GM10266 (cell line): Measurements from ENCODE around the gene CACNA2D3.

Source experiments
- DNase-seq: peaks from one replicate; pipeline ENCODE4 v3.0.0; 2012; ENCODE audit errors: extremely low spot score
- TF ChIP-seq, protein P1 (sequence below): IDR thresholded peaks from 2 replicates; pipeline ENCODE4 v1.5.1; 2012; ENCODE audit warnings: mild to moderate bottlenecking, low read depth; ENCODE audit not compliant: control insufficient read depth, insufficient read depth; ENCODE audit errors: missing control alignments

Gene CACNA2D3

DNA sequence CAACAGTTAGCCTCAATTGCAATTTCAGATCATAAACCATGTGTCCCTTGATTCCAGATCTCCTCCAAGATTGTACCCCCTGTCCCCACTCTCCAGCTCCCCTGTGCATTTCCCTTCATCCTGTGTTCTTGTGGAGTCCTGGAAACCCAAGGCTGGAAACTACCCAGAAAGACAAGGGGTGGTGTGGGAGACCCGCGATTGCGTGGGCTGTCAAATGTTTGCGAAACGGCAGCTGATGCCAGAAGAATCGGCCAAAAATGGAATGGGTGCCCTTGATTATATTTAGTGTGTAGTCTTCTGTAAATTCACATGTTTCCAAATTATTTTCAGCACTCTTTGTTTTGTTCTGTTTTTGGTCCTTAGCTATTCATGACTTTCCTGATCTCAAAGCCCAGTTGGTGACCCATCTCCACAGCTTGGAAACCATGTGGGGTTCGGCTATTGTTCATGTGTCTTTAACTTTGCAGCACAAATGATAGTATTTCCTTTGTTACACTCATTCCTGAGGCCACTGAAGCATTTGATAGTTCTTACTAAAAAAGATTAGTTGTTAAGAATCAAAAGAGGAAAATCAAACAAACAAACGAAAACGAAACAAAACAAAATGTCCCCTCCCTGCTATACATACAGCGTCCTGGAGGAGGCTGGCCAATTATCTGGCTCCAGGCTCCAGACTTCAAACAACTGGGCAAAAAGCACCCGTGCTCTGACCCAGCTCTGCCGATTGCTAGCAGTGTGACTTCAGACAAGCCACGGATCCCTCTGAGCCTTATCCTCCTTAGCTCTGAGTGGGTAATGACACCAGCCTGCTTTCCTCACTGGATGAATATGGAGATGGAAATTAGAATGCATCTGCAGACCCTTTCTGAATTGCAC, 120.9 kb downstream of the CACNA2D3 start:
- TF ChIP-seq, protein P1, sequence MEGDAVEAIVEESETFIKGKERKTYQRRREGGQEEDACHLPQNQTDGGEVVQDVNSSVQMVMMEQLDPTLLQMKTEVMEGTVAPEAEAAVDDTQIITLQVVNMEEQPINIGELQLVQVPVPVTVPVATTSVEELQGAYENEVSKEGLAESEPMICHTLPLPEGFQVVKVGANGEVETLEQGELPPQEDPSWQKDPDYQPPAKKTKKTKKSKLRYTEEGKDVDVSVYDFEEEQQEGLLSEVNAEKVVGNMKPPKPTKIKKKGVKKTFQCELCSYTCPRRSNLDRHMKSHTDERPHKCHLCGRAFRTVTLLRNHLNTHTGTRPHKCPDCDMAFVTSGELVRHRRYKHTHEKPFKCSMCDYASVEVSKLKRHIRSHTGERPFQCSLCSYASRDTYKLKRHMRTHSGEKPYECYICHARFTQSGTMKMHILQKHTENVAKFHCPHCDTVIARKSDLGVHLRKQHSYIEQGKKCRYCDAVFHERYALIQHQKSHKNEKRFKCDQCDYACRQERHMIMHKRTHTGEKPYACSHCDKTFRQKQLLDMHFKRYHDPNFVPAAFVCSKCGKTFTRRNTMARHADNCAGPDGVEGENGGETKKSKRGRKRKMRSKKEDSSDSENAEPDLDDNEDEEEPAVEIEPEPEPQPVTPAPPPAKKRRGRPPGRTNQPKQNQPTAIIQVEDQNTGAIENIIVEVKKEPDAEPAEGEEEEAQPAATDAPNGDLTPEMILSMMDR = no peak
- DNase-seq = no peak

DNA sequence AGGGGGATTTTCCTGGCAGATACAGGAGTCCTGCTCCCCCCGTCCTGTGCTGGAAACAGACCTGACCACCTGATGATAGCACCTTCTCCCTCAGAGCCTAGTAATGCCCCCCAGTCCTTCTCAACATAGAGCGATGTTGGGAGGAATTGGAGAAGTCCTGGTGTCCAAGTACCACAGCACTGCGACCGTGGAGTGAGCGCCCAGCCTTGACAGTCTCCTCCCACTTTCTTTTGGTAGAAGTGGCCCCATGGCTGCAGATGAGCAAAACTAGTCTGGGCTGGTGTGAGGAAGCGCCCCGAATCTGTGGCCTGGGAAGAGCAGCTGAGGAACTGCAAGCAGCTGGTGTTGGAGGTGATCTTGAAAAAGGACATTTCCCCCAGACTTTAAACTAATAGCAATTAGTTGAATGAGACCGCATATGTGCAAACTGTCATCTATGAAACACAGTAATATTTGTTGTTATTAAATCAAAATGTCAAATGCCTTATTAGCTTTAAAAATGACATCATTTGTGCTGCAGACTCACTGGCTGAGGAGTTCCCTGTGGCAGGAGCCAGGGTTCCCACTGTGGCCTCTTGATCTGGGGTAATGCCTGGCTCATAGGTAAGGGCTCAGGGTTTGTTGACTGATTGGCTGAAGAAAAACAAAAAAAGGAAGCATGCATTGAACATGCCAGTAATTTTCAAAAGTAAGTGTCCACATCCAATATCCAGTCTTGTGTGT, 121.8 kb downstream of the CACNA2D3 start:
- DNase-seq = no peak
- TF ChIP-seq, protein P1 = no peak

DNA sequence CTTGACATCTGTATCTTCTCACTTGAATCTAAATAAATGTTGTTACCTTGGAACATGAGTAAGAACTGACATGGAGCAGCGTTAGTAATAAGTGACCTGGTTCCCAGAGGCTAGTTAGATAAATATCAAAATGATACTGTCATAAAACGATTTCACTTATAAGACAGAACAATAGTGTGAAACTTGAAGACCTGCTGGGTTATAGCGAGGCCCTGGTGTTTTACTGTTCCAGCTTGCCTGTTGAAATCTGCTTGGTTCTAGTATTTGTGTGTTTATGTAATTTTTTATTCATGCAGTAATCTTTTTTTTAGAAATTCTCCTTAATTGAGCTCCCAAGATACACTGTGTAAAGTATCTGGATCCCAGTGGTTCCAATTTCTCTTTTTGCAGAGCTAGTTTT, 129.4 kb downstream of the CACNA2D3 start:
- TF ChIP-seq, protein P1 = no peak
- no peak for DNase-seq

DNA sequence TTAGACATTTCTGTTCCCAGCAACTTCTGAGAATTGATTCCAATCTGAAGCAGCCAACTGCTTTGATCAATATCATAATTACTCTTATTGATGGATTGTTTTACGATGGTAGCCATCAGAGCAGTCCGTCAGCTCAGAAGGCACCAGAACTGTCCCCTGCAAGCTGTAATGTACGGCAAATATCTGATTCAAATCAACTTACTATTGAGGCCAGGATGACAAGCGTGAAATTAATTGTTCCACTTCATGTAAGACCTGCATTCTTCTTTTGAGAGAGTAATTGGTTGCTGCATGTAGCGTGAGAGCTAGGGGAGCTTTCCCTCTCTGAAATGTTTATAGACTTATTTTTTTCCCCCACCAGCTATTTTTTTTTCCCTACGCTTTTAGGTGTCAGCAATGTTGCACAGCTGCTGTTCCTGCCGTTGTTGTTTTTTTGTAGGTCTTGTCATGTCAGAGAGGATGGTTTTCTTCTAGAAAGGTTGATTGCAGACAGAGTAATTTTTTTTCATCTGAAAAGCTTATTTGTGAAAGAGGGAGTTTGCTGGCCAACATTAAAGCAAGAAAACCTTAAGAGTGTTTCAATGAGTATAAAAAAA, 134.9 kb downstream of the CACNA2D3 start:
- DNase-seq = no peak
- TF ChIP-seq, protein P1 = no peak

DNA sequence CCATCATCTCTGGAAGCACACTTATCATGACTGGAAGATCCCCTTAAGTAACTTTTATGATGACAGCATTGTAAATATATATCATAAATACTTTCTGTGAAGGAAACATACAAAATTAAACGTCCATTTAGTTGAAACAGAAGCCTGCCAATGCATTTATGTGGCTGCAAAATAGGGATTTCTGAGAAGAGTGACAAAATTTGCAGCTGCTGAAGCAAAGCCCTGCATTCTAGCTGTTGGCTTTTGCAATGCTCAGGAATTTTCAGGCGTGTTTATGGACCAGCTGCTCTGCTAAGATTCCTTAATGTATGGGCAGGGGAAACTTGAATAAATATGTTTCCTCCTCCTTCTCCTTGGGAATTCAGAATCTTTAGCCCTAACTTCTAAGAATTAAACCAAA, 137.3 kb downstream of the CACNA2D3 start:
- DNase-seq = no peak
- TF ChIP-seq, protein P1 = no peak

DNA sequence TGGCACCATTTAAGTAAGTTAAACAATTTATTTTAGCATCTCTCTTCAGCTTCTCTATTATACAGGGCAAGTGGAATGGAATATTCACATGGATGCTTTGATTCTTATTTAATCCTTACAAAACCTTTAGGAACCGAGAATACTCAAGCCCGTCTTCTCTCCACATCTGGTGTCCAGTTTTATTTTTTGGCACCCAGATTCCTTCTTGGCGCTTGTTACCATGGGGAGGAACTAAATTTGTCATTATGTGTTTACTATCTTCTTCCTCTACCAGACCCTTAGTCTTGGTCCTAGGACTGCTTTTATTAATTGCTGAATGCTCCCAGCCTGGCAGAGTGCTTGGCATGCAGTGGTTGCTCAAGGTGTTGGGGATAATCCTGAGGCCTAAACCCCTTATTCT, 138.8 kb downstream of the CACNA2D3 start:
- no peak for DNase-seq
- TF ChIP-seq, protein P1 = no peak

DNA sequence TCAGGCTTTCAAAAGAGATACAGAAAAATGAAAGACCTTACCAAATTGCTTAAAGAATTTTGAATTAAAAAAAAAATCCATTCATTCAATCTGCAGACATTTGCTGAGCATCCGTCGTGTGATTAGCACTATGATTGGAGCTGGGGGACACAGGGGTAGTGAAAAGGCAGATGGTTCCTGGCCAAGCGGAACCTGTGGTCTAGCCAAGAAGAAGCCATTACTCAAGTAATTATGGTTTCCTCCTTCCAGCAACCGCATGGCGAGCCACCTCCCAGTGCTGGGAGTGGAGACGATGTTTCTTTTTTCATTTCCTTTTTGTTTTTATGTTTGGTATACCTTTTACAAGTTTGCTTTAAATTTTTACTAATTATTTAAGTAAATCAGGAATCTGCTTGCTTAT, 140.2 kb downstream of the CACNA2D3 start:
- TF ChIP-seq, protein P1 = no peak
- DNase-seq = no peak
